Panc1 (cell line): ENCODE measurements around the gene ADARB2. TPM values are rescaled to one million over a fixed set of nuclear protein-coding genes. Genes with fewer than 3 reads are reported as not detected.

Experiments used
- ATAC-seq: fragments of 200-7000 bp; cut with Tn5 transposase; 2 replicates; pipeline ENCODE4 v1.9.1; 2020; ENCODE audit warnings: mild to moderate bottlenecking, moderate library complexity
- BruUV-seq: library from RNA; stranded (reverse); fragments of 400-500 nt; replicated peaks from 2 replicates; lab custom pipeline; 2021; lab: Mats Ljungman, UMichigan
- CTCF ChIA-PET: fragments of 300-600 bp; sonication (Branson Sonifier 250); formaldehyde crosslinking; loops from one replicate; lab custom pipeline; 2022; ENCODE audit warnings: antibody characterized with exemption; lab: Charles Lee
- POLR2A ChIA-PET: fragments of 300-600 bp; sonication (Branson Sonifier 250); formaldehyde crosslinking; loops from one replicate; lab custom pipeline; 2022; ENCODE audit warnings: antibody characterized with exemption; lab: Charles Lee
- DNase-seq: peaks from one replicate; pipeline ENCODE4 v3.0.0-alpha.2; 2010; ENCODE audit warnings: low read depth, low spot score
- H3K27ac ChIP-seq: 2 replicates; pipeline ENCODE4 v1.5.1; 2011; ENCODE audit warnings: mild to moderate bottlenecking, low read length, inconsistent platforms
- H3K27me3 ChIP-seq: fragments of 200-500 bp; sonication (Bioruptor generic); 2 replicates; pipeline ENCODE4 v1.6.0; 2014; ENCODE audit warnings: low read length, inconsistent platforms; ENCODE audit not compliant: control insufficient read depth, insufficient read depth
- H3K36me3 ChIP-seq: fragments of 200-500 bp; sonication (Bioruptor generic); 2 replicates; pipeline ENCODE4 v1.5.1; 2014; ENCODE audit warnings: inconsistent platforms, mild to moderate bottlenecking, low read length, moderate library complexity; ENCODE audit not compliant: control insufficient read depth, insufficient read depth
- H3K4me1 ChIP-seq: 2 replicates; pipeline ENCODE4 v1.5.1; 2011; ENCODE audit warnings: inconsistent platforms, mild to moderate bottlenecking, low read length, moderate library complexity; ENCODE audit not compliant: control insufficient read depth, insufficient read depth
- H3K4me3 ChIP-seq, 2 experiments: 2 replicates each; pipeline ENCODE4 v1.5.1; 2011 to 2012; ENCODE audit warnings: low read depth in 2 of 2, low read length in 2 of 2, mild to moderate bottlenecking in 2 of 2, inconsistent platforms in 1 of 2, moderate library complexity in 1 of 2
- H3K9me3 ChIP-seq: fragments of 200-500 bp; sonication (Bioruptor generic); 2 replicates; pipeline ENCODE4 v1.5.1; 2014; ENCODE audit warnings: low read depth, mild to moderate bottlenecking, inconsistent platforms, low read length, moderate library complexity; ENCODE audit not compliant: control insufficient read depth, insufficient read depth
- POLR2AphosphoS5 ChIP-seq: IDR thresholded peaks from 2 replicates; pipeline ENCODE4 v1.6.1; 2012; ENCODE audit warnings: mild to moderate bottlenecking, low read depth, low read length, moderate library complexity
- SIN3A ChIP-seq: IDR thresholded peaks from 2 replicates; pipeline ENCODE4 v1.6.1; 2012; ENCODE audit warnings: low read depth, mild to moderate bottlenecking, low read length, moderate library complexity, borderline replicate concordance; ENCODE audit not compliant: insufficient read depth
- TCF7L2 ChIP-seq: IDR thresholded peaks from 2 replicates; pipeline ENCODE4 v1.6.1; 2011; ENCODE audit warnings: mild to moderate bottlenecking, low read depth, low read length, inconsistent platforms
- in situ Hi-C: cut with HindIII; loops from 2 replicates; pipeline ENCODE4 v1.10.0; 2016; ENCODE audit warnings: low sequenced_read_pairs, low pct_unique_long_range_greater_than_20kb
- intact Hi-C: fragments of 100-400 bp; cut with micrococcal nuclease; formaldehyde crosslinking; loops from one replicate; pipeline ENCODE4 v1.10.0; 2022; ENCODE audit not compliant: unreplicated experiment
- total RNA-seq: library from RNA; stranded (reverse); gene quantifications from one replicate; pipeline ENCODE4 v1.2.1, GENCODE V29; 2021; ENCODE audit not compliant: unreplicated experiment
- TF ChIP-seq, protein P1 (sequence below), 2 experiments: IDR thresholded peaks; 2 replicates each; pipeline ENCODE4 v1.6.1; 2011 to 2012; ENCODE audit warnings: low read depth in 2 of 2, control low read depth in 1 of 2, low read length in 1 of 2, mild to moderate bottlenecking in 1 of 2, moderate library complexity in 1 of 2; ENCODE audit not compliant: insufficient read depth in 1 of 2
- TF ChIP-seq, protein P2 (sequence below): fragments of 450-650 bp; IDR thresholded peaks from 2 replicates; pipeline ENCODE4 v1.5.1; 2017; ENCODE audit warnings: mild to moderate bottlenecking

The ADARB2 gene
- total RNA-seq, 1 experiment from 2014 or later: 0.31 TPM

DNA sequence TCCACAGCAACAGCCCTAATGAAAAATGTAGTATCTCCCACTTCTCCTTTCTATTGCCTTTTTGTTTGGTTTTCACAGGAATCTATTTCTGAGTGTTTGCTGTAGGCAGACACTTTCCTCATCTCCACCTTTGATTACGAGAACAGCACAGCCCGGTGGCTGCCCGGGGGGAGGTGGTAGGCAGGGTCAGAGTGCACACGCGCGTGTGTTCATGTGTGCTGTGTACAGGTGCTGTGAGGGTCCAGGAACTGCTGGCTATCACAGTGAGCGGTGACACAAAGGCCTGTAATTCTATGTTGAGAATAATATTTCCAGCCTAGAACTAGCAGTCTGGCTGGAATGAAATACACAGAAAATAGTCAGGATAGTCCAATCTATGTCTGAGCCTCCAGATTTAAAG lies 212.8 kb downstream of the ADARB2 start:
- no TSS peak for BruUV-seq
- no peaks in the 10 kb centered on the region for H3K9me3 ChIP-seq
- ATAC-seq (no peak), DNase-seq (no peak)
- H3K4me1 ChIP-seq: no peaks in the 10 kb centered on the region
- no peak for TF ChIP-seq POLR2AphosphoS5
- TF ChIP-seq TCF7L2: no peak
- no peak for TF ChIP-seq SIN3A
- TF ChIP-seq, protein P1, sequence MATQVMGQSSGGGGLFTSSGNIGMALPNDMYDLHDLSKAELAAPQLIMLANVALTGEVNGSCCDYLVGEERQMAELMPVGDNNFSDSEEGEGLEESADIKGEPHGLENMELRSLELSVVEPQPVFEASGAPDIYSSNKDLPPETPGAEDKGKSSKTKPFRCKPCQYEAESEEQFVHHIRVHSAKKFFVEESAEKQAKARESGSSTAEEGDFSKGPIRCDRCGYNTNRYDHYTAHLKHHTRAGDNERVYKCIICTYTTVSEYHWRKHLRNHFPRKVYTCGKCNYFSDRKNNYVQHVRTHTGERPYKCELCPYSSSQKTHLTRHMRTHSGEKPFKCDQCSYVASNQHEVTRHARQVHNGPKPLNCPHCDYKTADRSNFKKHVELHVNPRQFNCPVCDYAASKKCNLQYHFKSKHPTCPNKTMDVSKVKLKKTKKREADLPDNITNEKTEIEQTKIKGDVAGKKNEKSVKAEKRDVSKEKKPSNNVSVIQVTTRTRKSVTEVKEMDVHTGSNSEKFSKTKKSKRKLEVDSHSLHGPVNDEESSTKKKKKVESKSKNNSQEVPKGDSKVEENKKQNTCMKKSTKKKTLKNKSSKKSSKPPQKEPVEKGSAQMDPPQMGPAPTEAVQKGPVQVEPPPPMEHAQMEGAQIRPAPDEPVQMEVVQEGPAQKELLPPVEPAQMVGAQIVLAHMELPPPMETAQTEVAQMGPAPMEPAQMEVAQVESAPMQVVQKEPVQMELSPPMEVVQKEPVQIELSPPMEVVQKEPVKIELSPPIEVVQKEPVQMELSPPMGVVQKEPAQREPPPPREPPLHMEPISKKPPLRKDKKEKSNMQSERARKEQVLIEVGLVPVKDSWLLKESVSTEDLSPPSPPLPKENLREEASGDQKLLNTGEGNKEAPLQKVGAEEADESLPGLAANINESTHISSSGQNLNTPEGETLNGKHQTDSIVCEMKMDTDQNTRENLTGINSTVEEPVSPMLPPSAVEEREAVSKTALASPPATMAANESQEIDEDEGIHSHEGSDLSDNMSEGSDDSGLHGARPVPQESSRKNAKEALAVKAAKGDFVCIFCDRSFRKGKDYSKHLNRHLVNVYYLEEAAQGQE (IDR thresholded peaks at IDR 0.05; ENCODE audit: insufficient read depth in 1 of 2, low read depth in 2 of 2, low read length in 1 of 2): no peak
- TF ChIP-seq, protein P2, sequence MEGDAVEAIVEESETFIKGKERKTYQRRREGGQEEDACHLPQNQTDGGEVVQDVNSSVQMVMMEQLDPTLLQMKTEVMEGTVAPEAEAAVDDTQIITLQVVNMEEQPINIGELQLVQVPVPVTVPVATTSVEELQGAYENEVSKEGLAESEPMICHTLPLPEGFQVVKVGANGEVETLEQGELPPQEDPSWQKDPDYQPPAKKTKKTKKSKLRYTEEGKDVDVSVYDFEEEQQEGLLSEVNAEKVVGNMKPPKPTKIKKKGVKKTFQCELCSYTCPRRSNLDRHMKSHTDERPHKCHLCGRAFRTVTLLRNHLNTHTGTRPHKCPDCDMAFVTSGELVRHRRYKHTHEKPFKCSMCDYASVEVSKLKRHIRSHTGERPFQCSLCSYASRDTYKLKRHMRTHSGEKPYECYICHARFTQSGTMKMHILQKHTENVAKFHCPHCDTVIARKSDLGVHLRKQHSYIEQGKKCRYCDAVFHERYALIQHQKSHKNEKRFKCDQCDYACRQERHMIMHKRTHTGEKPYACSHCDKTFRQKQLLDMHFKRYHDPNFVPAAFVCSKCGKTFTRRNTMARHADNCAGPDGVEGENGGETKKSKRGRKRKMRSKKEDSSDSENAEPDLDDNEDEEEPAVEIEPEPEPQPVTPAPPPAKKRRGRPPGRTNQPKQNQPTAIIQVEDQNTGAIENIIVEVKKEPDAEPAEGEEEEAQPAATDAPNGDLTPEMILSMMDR: no peak
- peaks cover 8% of the 10 kb centered on the region for H3K27me3 ChIP-seq
- no peak overlapping the region for H3K4me3 ChIP-seq
- ChIA-PET CTCF (no interaction called here), POLR2A (no interaction called here)
- no peak overlapping the region for H3K27ac ChIP-seq
- H3K36me3 ChIP-seq: no peaks in the 10 kb centered on the region
- intact Hi-C loops: no loop called here
- in situ Hi-C loops: no loop called here

DNA sequence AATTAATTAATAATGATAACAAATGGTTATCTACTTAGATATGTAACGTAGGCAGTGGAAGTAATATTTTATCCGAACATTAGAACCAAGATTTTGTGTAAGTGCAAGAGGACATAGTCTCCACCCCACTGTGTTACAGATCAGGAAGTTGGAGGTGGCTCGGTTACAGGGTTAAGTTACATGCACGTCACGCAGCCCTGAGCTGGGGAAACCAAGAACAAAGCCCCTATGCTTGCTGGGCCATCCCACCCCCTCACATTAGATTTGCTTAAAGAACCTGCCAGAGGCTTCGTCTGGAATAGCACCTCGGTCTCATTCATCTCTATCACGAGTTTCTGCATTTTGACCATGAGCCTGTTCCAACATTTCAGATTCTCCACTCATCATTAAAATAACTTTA lies 214.1 kb downstream of the ADARB2 start:
- Histone ChIP-seq H3K4me3 (no peak overlapping the region), H3K9me3 (no peaks in the 10 kb centered on the region), H3K27ac (no peak overlapping the region), H3K4me1 (no peaks in the 10 kb centered on the region), H3K36me3 (no peaks in the 10 kb centered on the region), H3K27me3 (peaks cover 6% of the 10 kb centered on the region)
- no peak for DNase-seq
- CTCF ChIA-PET: no interaction called here
- TF ChIP-seq SIN3A (no peak), TCF7L2 (no peak), POLR2AphosphoS5 (no peak)
- TF ChIP-seq, protein P1 (IDR thresholded peaks at IDR 0.05; ENCODE audit: insufficient read depth in 1 of 2, low read depth in 2 of 2, low read length in 1 of 2): no peak
- TF ChIP-seq, protein P2: no peak
- BruUV-seq: no TSS peak
- intact Hi-C loops: no loop called here
- ATAC-seq: no peak
- in situ Hi-C loops: no loop called here
- POLR2A ChIA-PET: no interaction called here
